Thyroid gland (tissue), 4 donors: ENCODE measurements around the gene DRC1. TPM values are rescaled to one million over a fixed set of nuclear protein-coding genes. Genes with fewer than 3 reads are reported as not detected.

Experiments used
- DNase-seq, 2 donors: peaks; one replicate each; pipeline ENCODE4 v3.0.0-alpha.2; 2019
- H3K27ac ChIP-seq, 3 donors: fragments of 200-600 bp; sonication (generic); 1 replicate in 2 of 3; 2 replicates in 1 of 3; pipeline ENCODE4 v1.5.1; 2016 to 2019; ENCODE audit warnings: mild to moderate bottlenecking in 1 of 3, moderate library complexity in 1 of 3
- H3K27me3 ChIP-seq: fragments of 200-600 bp; sonication (generic); one replicate; pipeline ENCODE4 v1.5.1; 2019
- H3K36me3 ChIP-seq, 2 donors: fragments of 200-600 bp; sonication (generic); one replicate each; pipeline ENCODE4 v1.5.1; 2016 to 2019
- H3K4me1 ChIP-seq, 2 donors: fragments of 200-600 bp; sonication (generic); one replicate each; pipeline ENCODE4 v1.5.1; 2017 to 2019
- H3K4me3 ChIP-seq, 3 donors: fragments of 200-600 bp; sonication (generic); replicated peaks in 1 of 3; 1 replicate in 2 of 3; 2 replicates in 1 of 3; pipeline ENCODE4 v1.5.1; 2016; ENCODE audit warnings: mild to moderate bottlenecking in 1 of 3
- H3K9me3 ChIP-seq: fragments of 200-600 bp; sonication (generic); one replicate; pipeline ENCODE4 v1.5.1; 2017
- POLR2A ChIP-seq, 2 donors: fragments of 450-650 bp; IDR thresholded peaks; one replicate each; pipeline ENCODE4 v1.6.1; 2017; ENCODE audit warnings: antibody characterized with exemption in 2 of 2, mild to moderate bottlenecking in 2 of 2, moderate library complexity in 1 of 2
- WGBS, 2 donors: methylation state at CpG; one replicate each; pipeline ENCODE4 v1.1.5; 2017; 5-methylcytosine and 5-hydroxymethylcytosine counted together
- intact Hi-C: fragments of 100-400 bp; cut with DNase I; formaldehyde crosslinking; loops from one replicate; pipeline ENCODE4 v1.15.1; 2023
- total RNA-seq, 4 donors: library from RNA; depleted of rRNA; stranded (reverse); fragments of >200 nt; gene quantifications; one replicate each; pipeline ENCODE4 v1.2.3, GENCODE V29; 2016
- TF ChIP-seq, protein P1 (sequence below), 6 experiments: fragments of 200-600 bp in 3 of 6; fragments of 450-650 bp in 3 of 6; sonication (generic) in 3 of 6; IDR thresholded peaks; one replicate each; pipeline ENCODE4 v1.5.1; 2016 to 2019; ENCODE audit warnings: antibody characterized with exemption in 6 of 6, mild to moderate bottlenecking in 2 of 6, inconsistent platforms in 1 of 6, moderate library complexity in 1 of 6

DRC1 gene
- total RNA-seq, 4 donors from 2014 or later, result not detected

DNA sequence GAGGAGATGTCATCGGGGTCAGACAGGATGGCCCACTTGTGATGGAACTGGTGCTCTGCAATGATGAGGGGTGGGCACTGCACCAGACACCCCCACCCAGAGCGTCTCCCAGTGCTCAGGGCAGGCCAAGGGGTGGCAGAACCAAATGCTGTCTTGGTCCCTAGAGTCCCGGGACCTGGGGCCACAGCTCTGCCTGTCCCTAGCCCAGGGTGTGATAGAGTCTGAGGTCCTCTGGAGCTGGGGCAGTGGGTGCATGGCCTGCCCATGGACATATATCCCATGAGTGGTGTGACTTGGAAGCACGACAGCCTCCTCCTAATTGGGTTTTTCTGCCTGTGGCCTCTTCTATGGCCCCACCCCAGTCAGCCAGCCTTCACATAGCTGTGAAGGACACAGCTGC, 82.9 kb downstream of the DRC1 start:
- no peaks in the 10 kb centered on the region for H3K36me3 ChIP-seq
- no peak for DNase-seq
- H3K4me1 ChIP-seq, result no peaks in the 10 kb centered on the region
- intact Hi-C loops, result no loop called here
- TF ChIP-seq, protein P1, sequence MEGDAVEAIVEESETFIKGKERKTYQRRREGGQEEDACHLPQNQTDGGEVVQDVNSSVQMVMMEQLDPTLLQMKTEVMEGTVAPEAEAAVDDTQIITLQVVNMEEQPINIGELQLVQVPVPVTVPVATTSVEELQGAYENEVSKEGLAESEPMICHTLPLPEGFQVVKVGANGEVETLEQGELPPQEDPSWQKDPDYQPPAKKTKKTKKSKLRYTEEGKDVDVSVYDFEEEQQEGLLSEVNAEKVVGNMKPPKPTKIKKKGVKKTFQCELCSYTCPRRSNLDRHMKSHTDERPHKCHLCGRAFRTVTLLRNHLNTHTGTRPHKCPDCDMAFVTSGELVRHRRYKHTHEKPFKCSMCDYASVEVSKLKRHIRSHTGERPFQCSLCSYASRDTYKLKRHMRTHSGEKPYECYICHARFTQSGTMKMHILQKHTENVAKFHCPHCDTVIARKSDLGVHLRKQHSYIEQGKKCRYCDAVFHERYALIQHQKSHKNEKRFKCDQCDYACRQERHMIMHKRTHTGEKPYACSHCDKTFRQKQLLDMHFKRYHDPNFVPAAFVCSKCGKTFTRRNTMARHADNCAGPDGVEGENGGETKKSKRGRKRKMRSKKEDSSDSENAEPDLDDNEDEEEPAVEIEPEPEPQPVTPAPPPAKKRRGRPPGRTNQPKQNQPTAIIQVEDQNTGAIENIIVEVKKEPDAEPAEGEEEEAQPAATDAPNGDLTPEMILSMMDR (IDR thresholded peaks at IDR 0.05), result no peak
- TF ChIP-seq POLR2A (IDR thresholded peaks at IDR 0.05), result no peak
- 82 to 89% methylated on average over 3 of the region's 4 CpGs for WGBS, 2 donors
- no peak overlapping the region for H3K27ac ChIP-seq
- H3K9me3 ChIP-seq, result no peaks in the 10 kb centered on the region
- no peaks in the 10 kb centered on the region for H3K27me3 ChIP-seq
- H3K4me3 ChIP-seq, result no peak overlapping the region

- H3K27me3 ChIP-seq, result no peaks in the 10 kb centered on the region
- intact Hi-C loops, result no loop called here
- H3K4me3 ChIP-seq, result no peak overlapping the region
- TF ChIP-seq POLR2A (IDR thresholded peaks at IDR 0.05), result no peak
- TF ChIP-seq, protein P1 (IDR thresholded peaks at IDR 0.05), result no peak
- H3K4me1 ChIP-seq, result no peaks in the 10 kb centered on the region
- WGBS, 2 donors, result 90 to 97% methylated on average over 2 of the region's 2 CpGs
- no peak for DNase-seq
- H3K27ac ChIP-seq, result no peak overlapping the region
- no peaks in the 10 kb centered on the region for H3K36me3 ChIP-seq
- H3K9me3 ChIP-seq, result no peaks in the 10 kb centered on the region
These were observed 83.4 kb downstream of the DRC1 start for GRCh38 chr2:26485099-26485498.

- Histone ChIP-seq H3K9me3 (no peaks in the 10 kb centered on the region), H3K36me3 (no peaks in the 10 kb centered on the region), H3K4me3 (no peak overlapping the region), H3K4me1 (no peaks in the 10 kb centered on the region), H3K27ac (no peak overlapping the region), H3K27me3 (no peaks in the 10 kb centered on the region)
- intact Hi-C loops, result no loop called here
- no peak for DNase-seq
- WGBS, 2 donors, result 83 to 84% methylated on average over 8 of the region's 8 CpGs
- no peak for TF ChIP-seq POLR2A (IDR thresholded peaks at IDR 0.05)
- TF ChIP-seq, protein P1 (IDR thresholded peaks at IDR 0.05), result no peak
These were observed 84.2 kb downstream of the DRC1 start for GRCh38 chr2:26485725-26486418.

GRCh38 chr2:26486789-26487188, 85.1 kb downstream of the DRC1 start:
- Histone ChIP-seq H3K9me3 (no peaks in the 10 kb centered on the region), H3K4me1 (no peaks in the 10 kb centered on the region), H3K36me3 (no peaks in the 10 kb centered on the region), H3K4me3 (no peak overlapping the region), H3K27ac (no peak overlapping the region), H3K27me3 (no peaks in the 10 kb centered on the region)
- no peak for DNase-seq
- intact Hi-C loops, result no loop called here
- no peak for TF ChIP-seq POLR2A (IDR thresholded peaks at IDR 0.05)
- TF ChIP-seq, protein P1 (IDR thresholded peaks at IDR 0.05), result no peak
- WGBS, 2 donors, result 93 to 97% methylated on average over 3 of the region's 3 CpGs

DNA sequence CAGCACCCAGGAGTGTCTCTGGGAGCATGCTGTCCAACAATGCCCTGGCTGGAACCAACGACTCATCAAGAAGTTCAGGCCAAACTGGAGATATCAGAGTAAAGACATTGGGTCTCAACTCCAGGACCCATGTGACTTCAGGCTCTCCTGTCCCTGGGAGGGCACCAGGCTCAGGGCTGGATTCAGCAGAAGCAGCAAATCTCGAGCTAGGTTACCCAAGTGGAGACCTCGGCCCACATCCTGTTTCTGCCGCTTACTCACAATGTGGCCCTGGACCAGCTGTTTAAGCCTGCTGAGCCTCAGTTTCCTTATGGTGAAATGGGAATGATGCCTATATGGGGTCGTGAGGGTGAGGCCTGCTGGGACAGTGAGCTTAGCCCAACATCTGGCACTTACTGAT, 85.5 kb downstream of the DRC1 start:
- no peak overlapping the region for H3K27ac ChIP-seq
- intact Hi-C loops, result no loop called here
- WGBS, 2 donors, result 85 to 88% methylated on average over 5 of the region's 5 CpGs

More for the DNA sequence above, 85.5 kb downstream of the DRC1 start:
- TF ChIP-seq, protein P1 (IDR thresholded peaks at IDR 0.05), result no peak
- no peak for TF ChIP-seq POLR2A (IDR thresholded peaks at IDR 0.05)
- Histone ChIP-seq H3K36me3 (no peaks in the 10 kb centered on the region), H3K27me3 (no peaks in the 10 kb centered on the region), H3K4me3 (no peak overlapping the region), H3K4me1 (no peaks in the 10 kb centered on the region), H3K9me3 (no peaks in the 10 kb centered on the region)
- DNase-seq, result no peak
